HG02884 (cell line): Measurements from ENCODE around the gene RPL35.

Source experiments
- ATAC-seq: cut with Tn5 transposase; IDR thresholded peaks from one replicate; pipeline ENCODE4 v1.9.1; 2021; ENCODE audit warnings: mild to moderate bottlenecking, moderate library complexity; ENCODE audit not compliant: unreplicated experiment

RPL35 gene

DNA sequence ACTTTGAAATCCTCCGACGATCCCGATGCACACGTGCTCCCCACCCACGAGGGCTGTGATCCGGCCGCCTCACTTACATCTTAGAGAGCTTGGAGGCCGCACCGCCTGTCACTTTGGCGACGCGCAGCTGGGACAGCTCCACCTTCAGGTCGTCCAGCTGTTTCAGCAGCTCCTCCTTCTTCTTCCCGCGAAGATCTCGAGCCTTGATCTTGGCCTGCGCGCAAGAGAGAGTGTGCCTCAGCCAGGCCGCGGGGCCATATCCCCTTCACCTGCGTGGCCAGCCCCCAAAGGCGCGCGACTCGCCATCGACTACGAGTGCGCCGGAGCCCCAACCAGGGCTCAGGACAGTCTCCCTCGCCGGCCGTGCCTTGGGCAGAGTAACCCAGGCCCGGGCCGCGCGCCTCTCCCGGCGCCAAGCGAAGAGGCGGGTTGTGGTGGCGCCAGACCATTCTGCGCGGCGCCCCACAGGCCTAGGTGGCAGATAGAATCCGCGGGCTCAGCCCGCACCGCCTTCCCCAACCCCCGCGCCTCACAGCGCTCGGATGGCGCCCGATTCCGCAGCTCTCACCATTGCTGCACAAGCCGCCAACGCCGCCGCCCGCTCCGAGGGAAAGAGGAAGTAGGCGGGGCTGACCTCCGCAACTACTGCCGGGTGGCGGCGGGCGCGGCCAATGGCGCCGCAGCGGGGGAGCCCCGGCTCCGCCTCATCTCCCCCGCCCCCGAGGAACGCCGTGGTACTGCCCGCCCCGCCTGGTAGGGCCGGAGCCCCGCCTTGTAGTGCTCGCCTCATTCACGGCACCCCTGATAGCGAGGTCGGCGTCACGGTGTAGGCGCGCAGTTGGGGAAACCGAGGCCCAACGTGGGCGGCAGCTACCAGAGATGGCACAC, at the start of gene RPL35, which contains the start of gene ARPC5L:
Gene RPL35 (minus strand): TSS at position 616 of the 888 bp plus-strand sequence. CDS start 45 bp downstream, at position 571.
Gene ARPC5L (plus strand): TSS at position 789 of the 888 bp plus-strand sequence. CDS start 7,161 bp downstream, outside the sequence.
- ATAC-seq, result peak; percentile 85

DNA sequence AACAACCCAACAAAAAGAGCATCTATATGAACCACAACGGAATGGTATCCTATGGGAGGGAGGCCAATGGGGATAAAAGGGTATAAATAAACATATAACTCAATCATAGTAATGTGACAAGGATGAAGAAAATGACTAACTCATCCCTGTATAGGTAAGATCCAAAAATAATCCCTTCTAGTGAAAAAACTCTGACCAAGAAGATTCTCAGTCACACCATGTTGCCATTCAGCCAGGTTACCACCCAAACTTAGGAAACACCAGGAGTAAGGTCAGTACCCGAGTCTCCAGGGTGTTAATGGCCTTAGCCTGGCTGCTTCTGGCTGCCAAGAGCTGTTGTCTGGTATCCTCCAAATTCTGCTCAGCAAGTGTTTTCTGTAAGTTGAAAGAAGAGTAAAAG, 46.3 kb upstream of the RPL35 start:
- ATAC-seq, result no peak

DNA sequence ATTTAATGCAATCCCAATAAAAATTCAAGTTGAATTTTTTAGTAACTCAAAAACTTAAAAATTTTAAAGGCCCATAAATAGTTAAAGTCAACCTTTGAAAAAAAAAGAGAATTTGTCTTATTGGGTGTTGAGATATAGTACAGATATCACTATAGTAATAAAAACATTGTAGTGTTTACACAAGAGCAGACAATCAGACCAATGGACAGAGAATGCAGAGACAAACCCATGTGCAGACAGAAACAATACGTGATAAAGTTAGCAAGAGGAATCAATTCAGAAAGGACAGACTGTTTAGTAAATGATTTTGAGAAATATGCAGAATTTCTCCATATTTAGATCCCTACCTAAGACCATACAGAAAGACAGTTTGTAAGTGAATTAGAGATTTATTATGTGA, 45.2 kb upstream of the RPL35 start:
- no peak for ATAC-seq

DNA sequence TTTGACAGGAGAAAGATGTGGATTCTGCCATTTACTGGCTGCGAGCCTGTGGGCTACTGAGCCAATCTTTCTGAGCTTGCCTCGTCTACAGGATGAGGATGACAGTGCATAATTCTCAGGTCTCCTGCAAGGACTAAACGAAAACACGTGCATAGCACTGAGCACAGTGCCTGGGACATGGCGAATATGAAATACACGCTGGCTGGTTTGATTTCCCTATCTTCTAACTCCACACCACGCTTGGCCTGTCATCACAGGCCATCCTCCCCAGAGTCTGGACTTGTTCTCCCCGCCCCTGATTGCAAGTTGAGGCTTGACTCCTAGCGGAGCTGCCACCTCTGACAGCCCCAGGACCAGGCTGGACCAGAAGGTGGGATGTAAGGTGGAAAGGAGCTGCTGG, 38.1 kb upstream of the RPL35 start:
- ATAC-seq, result no peak

DNA sequence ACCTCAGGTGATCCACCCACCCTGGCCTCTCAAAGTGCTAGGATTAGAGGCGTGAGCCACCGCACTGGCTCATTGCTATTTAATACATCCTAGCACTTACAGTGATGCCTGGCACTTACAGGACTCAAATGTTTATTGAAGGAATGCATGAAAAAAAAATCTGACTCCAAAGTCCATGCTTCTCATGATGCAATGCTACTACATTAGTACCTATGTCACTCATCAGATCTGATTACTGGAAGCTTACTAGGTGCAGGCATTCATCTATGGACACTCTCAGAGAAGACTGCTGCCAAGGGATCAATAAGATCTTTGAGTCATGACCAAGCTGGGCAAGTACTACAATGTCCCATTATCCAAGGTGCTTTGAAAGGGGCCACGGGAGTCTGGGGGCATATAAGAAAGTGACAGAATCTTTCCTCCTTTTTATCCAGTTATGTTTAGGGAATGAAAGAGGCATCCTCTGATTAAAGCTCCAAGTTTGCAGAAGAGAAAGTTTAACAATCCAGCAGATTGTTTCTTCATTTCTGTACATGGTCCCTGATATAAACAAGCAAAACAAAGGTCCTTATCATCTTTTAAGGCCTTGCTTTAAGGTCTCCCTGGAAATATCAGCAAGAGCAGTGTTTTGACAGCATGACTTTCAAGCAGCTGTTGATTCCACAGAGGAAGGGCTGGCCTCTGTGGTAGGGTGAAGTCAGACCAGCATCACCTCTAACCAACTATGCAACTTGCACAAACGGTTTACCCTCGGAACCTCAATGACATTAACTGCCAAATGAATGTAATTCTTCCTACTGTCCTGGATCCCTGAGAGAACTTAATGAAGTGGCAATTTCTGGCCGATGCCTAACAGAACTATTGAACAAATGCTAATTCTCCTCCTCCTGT, 36.1 kb upstream of the RPL35 start:
- no peak for ATAC-seq

DNA sequence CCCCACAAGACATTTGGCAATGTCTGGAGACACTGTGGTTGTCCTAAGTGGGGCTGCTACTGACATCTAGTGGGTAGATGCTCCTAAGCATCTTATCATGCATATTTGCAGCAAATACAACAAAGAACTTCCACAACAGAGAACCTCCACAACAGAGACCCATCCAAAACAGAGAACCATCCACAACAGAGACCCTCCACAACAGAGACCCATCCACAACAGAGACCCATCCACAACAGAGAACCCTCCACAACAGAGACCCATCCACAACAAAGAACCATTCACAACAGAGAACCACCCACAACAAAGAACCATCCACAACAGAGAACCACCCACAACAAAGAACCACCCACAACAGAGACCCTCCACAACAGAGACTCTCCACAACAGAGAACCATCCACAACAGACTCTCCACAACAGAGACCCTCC, 33.0 kb upstream of the RPL35 start:
- no peak for ATAC-seq

DNA sequence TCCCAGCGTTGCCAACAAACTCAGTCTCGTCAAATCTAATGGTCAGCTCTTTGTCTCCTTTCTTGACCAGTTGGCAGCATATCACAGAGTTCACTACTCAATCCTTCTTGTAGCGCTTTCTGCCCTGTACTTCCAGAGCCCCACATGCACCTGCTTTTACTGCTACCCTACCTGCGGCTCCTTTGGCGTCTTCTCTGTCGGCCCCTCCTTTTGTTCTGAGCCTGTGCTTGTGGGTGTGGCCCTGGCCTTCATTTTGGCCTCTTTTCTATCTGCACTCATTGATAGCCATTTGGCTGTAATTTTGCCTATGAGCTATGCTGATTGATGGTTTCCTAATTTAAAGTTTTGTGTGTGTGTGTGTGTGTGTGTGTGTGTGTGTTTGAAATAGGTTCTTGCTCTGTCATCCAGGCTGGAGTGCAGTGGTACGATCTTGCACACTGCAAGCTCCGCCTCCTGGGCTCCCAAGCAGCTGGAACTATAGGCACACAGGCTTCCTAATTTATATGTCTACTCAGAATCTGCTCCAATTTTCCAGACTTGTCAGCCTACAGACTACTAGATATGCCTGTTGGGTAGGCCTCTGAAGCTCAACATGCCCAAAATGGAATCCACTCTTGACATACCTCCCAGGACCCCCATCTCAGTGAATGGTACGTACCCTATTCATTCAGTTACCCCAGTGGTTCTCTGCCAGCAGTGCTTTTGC, 32.4 kb upstream of the RPL35 start:
- ATAC-seq, result no peak

DNA sequence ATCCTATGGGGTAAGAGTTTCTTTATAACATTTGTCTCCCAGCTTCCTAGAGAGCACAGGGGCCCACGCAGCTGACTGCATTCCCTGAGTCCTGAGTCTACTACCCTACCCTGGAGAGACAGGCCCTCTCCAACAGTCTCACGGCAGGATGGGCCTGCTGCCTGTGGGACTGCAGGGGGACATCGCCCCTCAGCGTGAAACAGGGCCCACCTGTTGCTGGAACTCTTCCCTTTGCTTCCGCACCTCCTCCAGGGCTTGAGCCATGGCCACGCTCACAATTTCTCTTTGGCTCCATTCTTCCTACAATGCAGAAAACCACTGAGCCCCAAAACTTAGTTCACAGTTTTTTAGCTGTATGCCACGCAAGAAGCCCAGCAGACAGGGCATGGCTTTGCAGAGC, 28.4 kb upstream of the RPL35 start:
- no peak for ATAC-seq

DNA sequence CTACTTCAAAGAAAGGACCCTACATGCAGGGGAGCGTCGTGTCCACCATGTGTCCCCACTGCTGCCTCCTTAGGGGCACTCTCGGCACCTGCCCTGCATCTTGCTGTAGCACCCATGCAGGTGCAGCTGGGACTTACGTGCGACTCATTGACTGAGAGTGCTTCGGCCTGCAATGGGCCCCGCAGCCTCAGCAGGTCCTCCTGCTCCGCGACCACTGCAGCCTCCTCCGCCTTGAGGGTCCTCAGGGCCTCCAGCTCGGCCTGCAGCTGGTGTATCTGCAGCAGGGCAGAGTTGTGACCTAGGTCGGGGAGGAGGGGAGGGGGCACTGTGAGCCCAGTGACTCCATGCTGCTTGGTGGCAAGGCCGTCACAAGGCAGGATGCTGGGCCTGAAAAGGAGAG, 27.2 kb upstream of the RPL35 start:
- ATAC-seq, result no peak

DNA sequence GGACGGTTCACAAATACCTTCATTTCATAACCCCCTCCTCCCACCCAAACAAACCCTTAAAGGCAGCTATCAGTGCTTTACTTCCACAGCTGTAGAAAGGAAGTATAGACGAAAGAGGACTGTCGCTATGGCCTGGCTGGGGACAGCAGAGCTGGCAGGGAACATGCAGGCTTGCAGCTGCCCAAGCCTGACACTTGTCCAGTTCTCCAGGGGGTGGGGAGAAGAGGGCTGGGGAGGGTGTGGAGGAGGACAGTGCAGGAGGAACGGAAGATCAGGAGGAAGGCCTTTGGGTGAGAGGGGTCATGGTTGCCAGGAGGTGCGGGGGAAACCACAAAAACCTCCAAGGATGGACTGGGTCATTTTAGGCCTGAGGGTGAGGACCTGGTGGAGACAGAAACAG, 26.1 kb upstream of the RPL35 start:
- no peak for ATAC-seq

DNA sequence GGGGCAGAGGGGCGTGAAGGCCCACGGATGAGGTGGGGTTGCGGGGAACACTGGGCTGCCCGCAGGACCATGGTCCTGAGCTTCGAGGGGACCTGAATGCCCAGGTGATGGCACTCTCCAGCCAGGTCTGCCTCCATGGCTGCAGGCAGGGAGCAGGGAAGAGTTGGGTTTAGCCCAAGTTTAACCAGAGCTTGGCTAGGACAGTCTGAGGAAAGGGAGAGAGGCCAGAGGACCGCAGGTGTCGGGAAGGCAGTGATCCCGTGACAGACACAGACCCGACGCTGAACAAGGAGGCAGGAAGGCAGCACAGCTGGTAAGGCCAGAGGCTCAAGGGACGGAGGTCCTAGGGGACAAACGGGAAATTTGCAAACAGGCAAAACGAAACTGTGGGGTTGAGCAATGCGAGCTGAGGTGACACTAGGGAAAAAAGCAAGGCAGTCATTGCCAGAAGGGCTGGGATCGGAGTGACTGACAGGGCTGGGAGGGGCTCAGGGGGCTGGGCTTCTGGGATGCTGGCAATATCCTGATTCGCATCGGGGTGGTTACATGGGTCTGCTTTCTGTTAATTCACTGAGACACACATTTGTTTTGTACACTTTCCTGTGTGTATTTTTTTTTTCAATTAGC, 25.2 kb upstream of the RPL35 start:
- ATAC-seq, result no peak

DNA sequence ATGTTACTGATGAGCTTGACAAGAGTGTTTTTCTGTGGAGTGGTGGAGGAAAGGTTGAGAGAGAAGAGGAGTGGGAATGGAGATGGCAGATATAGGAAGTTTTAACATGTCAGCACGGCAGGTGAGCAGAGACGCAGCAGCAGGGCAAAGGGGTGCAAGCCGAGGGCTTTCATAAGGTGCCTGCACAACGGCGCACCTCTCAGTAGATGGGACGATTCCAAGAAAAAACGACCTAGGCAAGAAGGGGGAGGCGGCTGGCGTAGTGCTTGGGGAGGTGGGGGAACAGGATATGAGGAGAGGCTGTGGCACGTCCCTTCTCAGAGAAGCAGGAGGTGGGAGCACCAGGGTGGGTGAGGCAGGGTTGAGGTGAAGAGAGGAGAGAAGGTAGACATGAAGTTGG, 24.7 kb upstream of the RPL35 start:
- ATAC-seq, result no peak

DNA sequence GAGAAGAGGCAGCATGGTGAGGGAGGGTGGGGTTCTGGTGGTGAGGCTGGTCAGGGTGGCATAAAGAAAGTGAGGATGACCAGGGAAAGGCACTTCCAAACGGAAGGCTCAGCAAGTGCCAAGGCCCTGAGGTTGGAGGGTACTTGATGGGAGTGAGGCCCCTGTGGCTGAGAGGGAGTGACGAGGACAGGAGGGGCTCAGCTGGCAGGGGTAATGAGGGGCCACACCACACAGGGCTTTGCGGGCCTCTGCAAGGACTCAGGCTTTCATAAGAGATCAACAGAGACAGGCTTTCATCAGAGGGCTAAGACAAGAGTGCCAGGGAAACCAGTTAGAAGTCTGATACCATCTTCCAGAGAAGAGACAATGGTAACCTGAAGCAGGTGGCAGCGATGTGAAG, 23.8 kb upstream of the RPL35 start:
- ATAC-seq, result no peak

DNA sequence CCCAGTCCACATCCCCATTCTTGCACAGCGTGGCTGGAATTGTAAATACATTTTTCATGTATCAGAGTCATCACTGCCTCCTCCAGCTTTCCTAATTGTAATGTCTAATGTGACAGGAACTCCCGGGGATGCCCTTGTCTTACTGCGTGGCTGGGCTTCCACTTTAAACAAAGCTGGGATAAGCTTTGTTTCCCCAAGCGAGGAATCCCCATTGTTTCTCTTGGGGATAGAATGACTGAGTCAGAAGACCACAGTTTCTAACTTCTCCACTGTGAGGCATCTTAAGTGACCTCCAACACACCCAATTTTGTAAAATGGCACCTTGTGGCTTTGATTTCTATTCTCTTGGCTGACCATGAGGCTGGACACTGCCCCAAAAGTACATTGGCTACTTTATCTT, 22.6 kb upstream of the RPL35 start:
- no peak for ATAC-seq

DNA sequence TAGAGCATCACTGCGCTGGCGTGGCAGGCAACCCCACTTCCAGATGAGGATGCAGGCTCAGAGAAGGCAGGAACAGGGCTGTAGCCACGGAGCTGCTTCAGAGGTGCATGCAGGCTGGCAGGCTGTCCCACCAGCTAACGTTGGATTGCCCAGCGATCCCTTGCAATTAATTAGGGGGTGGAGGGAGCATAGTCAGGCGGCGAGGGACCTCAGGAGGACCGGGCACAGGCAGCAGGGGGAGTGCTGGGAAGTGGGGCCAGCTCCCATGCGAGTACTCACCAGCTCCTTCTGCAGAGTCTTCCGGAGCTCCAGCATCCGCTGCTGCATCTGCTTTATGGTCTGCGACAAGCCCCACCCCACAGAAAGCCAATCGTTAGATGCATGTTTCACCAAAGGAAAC, 20.5 kb upstream of the RPL35 start:
- ATAC-seq, result no peak

DNA sequence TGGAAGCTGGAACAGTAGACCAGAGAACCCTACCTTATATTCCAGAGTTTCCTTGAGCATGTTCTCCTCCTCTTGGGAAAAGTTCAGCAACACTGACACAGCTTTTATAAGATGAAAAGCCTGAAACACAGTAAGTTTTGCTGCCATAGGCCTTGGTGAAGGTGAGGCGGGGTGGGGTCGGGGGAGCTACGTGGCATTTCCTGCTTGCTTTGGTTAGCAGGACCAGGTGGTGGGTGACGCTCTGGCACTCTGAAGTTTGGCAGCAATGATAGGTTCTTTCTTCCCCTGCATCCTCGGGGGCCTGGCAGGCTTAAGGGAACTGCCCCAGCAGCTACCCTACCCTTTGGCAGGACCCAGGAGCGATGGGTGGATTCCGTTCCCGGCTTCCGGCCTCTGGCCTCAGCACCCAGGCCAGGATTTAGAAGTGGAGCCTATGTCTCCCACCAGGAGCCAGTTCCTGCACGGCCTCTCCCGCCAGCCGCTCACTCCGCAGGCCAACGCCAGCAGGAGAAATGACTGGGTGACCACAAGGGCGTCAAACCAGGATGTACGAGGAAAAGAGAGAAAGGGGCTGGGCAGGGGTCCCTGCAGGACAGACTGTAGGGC, 19.5 kb upstream of the RPL35 start:
- ATAC-seq, result no peak

DNA sequence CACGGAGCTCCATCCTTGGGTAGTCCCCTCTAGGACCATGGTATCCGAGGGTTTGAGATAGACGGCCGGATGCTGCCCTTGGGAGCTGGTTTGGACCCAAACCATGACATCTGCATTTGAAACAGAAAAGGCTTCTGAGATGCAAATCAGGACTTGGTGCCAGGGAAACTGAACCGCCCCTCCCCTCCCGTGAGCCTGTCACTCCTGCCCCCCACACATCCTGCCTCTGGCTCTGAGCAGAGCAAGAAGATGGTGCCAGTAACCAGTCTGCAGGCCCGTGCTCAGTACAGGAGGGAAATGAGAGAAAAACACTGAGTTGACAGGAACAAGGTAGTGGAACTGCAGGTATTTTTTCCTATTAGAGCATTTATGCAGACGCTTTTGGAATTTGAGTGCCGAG, 18.7 kb upstream of the RPL35 start:
- ATAC-seq, result no peak

DNA sequence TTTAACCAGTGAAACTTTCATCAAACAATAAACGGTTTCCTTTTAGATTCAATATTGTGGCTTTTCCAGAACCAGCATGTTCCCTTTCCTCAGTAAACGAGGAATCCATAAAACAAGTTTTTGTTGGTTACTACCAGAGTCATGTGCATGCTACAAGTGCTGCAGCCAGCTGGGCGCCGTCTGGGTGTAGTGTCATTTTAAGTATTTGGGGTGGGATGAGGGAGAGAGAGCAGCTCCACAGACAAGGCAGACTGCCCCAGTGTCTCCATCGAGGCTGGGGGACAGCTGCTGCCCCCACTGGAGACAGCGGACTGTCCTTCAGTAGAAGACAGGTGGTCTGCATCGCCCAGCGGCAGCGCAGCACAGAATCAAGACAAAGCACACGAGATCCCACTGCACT, 17.5 kb upstream of the RPL35 start:
- no peak for ATAC-seq

DNA sequence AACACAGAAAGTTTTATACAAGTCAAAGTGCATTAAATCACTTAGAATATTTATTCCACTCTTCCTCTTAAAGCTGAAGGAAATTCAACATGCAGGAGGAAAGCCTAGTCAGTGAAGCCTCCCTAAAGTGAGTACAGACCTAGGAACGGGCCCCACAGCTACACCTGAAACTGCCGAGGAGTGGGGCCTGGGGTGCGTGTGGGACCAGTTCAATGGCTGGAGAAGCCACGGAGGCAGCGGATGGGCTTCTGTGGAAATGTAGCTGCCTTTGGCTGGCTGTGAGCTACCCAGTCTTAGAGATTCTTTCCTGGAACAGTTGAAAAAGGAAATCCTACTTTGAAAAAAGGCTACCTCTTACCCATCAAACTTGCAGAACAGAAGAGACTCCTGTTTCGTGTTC, 16.8 kb upstream of the RPL35 start:
- ATAC-seq, result no peak

DNA sequence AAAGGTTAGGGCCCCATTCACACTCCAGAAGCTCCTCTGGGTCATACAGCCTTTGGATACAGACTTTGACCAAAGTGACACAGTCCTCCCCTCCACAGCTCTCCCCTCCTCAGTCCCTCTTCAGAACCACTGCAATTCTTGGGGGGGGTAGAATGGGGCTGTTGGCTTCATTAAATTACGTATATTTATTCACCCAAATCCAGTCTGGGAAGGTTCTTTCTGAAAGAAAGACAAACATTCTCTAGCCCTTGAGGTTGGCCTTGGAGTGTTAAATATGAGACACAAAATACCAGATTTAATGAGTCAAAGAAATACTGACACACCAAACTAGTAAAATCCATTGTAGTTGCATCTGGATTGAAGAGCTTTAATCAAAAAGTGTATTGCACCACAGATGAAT, 16.3 kb upstream of the RPL35 start:
- no peak for ATAC-seq
